Mucosa of gallbladder (tissue), 1 donor: ENCODE results near the gene HOMER3. TPM values are rescaled to one million over a fixed set of nuclear protein-coding genes. Genes with fewer than 3 reads are reported as not detected.

Experiments used
- DNase-seq: peaks from one replicate; pipeline ENCODE4 v3.0.0-alpha.2; 2020; ENCODE audit warnings: low spot score
- total RNA-seq: library from RNA; stranded (reverse); gene quantifications from one replicate; pipeline ENCODE4 v1.2.1, GENCODE V29; 2021
- donor health status: DM: no; HTN: no; CAD: no.

Gene HOMER3
- 24.5 TPM for total RNA-seq

- peak; percentile 77 for DNase-seq
Measured at GRCh38 chr19:18940769-18941627, at the start of gene HOMER3. Gene HOMER3, minus strand, starts transcription at chr19:18941217. Its CDS starts 2,235 bp downstream, at chr19:18938982.

GRCh38 chr19:18990128-18990708 lies 49.2 kb upstream of the HOMER3 start:
- no peak for DNase-seq

DNA sequence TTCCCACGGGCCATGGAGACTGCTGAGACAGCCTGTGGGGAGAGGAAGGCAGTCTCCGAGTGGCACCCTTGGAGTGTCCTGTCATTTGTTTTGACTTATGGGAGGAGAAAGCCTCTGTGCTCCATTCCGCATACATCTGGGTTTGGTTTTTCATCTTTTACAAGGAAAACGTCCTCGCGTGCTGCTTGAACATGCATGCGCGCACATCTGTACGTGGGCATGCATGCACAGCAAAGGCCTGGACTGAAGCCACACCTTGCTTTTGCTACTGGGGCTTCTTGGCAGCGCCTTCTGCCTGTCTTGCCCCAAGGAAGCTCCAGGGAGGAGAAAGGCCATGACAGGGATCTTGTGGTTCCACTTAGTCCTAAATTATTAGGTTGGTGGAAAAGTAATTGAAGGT lies 48.3 kb upstream of the HOMER3 start:
- DNase-seq, result no peak

- DNase-seq, result no peak
Measured at GRCh38 chr19:18987456-18987855, 46.4 kb upstream of the HOMER3 start.

GRCh38 chr19:18985257-18985656 lies 44.2 kb upstream of the HOMER3 start:
- DNase-seq, result peak; percentile 17

DNA sequence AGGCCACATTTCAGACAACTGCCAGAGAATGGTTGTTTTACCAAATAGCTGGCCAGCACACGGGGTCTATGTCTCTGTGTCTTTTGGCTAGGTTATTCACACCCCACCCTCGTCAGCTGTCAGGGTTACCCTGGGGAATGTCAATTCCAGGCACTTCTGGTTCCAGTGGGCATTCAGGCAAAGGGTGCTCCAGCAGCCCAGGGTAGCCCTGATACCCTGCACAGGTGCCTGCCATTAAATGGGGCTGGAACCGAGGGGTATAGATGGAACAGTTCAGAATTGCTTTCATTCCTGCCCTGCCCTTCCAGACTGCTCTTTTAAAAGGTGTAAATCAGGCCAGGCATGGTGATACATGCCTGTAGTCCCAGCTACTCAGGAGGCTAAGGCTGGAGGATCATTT lies 43.2 kb upstream of the HOMER3 start:
- no peak for DNase-seq

GRCh38 chr19:18982669-18983068 lies 41.7 kb upstream of the HOMER3 start:
- no peak for DNase-seq

DNA sequence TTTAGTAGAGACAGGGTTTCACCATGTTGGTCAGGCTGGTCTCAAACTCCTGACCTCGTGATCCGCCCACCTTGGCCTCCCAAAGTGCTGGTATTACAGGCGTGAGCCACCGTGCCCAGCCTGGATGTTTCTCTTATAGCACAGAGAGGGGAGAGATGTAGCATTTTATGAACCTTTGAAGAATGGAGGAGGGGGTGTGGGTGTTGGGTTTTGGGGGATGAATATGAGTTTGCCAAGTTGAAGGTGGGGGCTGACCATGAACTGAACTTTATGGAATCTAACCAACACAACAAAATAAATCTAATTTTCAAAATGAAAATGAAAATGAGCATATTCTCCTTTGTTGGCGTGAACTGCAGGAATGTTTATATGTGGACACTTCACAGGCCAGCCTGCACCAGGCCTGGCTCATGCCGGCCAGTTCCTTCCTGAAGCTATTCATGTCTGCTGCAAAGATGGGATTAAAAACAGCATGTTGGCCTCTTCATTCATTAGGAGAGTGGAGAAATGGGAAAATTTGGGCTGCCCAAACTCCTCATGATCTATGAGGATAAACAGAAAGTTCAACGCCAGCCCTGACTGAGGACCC lies 39.5 kb upstream of the HOMER3 start:
- no peak for DNase-seq

DNA sequence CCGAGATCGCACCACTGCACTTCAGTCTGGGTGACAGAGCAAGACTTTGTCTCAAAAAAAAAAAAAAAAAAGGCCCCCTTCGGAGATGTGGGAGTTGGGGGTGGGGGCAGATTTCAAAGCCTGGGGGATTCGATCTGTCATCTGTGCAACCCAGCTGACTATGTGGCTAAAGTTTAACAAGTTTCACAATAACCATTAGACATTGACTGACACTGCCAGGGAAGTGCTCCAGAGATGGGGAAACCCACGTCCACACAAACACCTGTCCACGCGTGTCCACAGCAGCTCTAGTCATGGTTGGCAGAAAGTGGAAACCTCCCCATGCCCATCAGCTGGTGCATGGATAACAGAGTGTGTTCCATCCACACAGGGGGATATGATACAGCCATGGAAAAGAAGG lies 37.6 kb upstream of the HOMER3 start:
- DNase-seq, result no peak

DNA sequence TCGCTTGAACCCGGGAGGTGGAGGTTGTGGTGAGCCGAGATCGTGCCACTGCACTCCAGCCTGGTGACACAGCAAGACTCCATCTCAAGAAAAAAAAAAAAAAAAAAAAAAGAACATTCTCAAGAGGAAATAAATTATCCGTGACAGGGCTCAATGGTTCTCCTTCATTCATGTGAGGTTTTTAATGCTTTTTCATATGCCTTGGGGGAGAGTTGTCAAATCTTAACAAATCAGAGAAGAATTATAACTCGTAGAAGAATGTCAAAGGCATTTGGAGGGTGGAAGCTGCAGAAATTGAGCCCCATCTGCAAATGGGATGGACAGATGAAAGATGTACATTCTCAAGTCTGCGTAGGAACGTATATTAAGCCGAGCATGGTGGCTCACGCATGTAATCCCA lies 34.9 kb upstream of the HOMER3 start:
- DNase-seq, result no peak

DNA sequence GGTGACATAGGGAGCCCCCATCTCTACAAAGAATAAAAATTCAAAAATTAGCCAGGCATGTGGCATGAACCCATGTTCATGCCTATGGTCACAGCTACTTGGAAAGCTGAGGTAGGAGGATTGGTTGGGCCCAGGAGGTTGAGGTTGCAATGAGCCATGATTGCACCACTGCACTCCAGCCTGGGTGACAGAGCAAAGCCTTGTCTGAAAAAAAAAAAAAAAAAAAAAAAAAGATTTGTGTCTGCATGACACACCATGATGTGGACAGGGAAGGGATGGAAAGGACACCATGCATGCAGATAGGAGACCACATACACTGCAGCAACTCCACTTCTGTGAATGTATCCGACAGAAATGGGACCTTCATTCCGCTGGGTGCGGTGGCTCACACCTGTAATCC lies 34.0 kb upstream of the HOMER3 start:
- DNase-seq, result no peak

DNA sequence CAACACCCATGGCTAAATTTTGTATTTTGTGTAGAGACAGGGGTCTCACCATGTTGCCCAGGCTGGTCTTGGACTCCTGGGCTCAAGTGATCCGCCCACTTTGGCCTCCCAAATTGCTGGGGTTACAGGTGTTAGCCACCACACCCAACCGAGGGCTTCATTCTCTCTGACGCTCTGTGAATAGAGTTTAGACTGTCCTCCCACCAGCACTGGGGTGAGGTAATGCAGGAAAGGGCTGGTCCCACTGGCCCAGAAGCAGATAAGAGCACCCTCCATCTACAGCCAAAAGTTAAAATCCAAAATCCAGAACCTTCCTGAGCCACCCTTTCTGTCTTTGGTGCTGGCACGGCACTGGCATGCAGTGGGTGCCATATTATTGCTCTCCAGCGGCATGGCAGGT lies 31.8 kb upstream of the HOMER3 start:
- DNase-seq, result no peak

DNA sequence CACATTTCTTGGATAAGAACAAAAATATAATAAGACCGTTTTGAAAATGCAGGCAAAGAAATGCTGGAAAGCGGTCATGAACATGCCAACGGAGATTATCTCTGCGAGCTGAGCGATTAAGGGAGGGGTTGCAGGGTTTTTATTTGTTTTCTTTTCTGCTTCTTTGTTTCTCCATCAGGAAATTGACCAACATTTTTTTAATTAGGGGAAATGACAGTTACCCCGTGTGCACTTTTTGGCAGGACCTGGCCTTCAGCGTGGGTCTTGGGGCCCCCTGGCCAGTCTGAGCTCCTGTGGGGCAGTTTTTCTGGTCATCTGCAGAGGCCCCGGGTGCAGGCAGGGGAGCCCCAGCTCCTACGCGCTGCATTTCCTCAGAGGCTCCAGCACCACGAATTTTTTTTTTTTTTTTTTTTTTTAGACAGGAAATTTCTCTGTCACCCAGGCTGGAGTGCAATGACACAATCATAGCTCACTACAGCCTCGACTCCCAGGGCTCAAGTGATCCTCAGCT lies 31.3 kb upstream of the HOMER3 start:
- DNase-seq, result no peak

- no peak for DNase-seq
Measured at GRCh38 chr19:18969931-18970659, 29.1 kb upstream of the HOMER3 start.

DNA sequence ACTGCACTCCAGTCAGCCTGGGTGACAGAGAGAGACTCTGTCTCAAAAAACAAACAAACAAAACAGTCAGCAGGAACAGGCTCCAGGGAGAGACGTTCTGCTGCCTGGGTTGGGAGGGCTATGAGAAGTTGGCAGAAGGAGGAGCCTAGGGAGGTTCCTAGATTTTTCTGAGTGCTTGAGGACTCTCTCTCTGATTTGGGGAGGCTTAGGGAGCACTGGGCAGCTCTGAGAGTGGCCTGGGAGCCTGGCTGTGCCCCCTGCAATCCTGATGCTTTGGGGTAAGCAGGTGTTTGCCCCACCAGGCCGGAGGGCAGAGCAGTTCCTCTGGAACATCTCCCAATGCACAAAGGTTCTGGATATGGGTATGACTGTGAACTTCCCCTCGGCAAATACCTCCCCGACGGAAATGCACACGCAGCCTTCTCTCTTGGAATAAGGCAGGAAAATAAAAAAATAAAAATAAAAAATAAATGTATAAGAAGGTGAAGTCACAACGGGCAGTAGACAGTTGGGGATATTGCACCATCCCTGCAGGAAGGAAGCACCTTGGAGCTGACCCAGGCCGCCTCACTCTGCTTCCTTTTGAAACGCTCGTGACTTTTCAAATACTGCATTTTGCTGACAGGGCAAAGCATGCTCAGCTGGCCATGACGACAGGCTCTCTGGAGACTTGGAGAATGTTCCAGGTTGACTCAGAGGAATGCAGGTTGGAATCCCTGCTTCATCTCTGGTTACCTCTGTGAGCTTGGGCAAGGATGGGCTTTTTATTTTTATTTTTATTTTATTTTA lies 26.5 kb upstream of the HOMER3 start:
- DNase-seq, result peak; percentile 70

- DNase-seq, result no peak
Measured at GRCh38 chr19:18966307-18966706, 25.3 kb upstream of the HOMER3 start.

- DNase-seq, result no peak
Measured at GRCh38 chr19:18964121-18964520, 23.1 kb upstream of the HOMER3 start.

DNA sequence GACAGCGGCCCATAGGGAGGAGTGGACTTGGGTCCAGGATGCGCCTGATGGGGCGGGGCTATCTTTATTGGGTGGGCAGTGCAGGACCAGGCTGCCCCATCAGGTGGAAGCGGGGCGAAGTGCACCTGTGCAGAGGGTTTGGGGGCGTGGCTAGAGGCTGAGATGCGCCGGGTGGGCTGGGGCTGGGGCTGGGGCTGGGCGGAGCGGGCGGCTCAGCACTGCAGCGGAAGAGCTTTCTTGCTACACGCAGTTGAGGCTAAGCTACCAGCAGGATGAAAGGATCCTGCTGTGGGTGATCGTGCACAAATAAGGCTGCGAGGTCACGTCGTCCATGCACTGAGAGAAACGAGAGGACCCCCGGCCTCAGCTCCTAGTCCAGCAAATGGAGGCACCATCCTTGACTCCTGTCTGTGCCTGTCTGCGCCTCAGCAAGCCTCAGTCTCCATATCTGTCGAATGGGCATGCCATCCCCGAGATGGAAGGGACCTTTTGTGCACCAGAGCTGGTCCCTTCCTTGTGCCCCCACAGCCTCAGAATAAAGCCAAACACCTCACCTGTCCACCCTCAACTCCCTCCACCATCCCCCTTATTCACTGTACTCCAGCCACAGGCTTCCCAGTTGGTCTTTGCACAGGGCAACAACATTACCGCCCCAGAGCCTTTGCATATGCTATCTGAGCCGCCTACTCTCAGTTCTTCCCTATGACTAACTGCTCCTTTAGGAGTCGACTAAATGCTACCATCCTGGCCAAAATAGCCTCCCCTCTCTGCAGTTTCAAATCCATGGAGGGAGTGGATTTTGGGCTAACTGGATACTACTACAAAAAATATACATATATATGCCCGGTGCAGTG lies 21.0 kb upstream of the HOMER3 start:
- no peak for DNase-seq

DNA sequence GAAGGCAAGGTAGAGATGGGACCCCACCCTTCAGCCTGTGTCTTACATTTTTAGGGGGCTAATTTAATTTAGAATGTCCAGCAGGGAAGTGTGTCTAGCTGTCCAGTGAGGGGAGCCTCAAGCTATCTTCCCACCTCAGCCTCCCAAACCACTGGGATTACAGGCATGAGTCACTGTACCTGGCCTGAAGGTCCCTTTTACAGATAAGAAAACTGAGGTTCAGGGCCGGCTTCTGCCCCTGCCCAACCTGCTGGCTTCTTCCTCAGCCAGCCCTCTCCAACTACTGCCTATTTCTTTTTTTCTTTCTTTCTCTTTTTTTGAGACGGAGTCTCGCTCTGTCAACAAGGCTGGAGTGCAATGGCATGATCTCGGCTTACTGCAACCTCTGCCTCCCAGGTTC lies 19.4 kb upstream of the HOMER3 start:
- no peak for DNase-seq

- no peak for DNase-seq
Measured at GRCh38 chr19:18955042-18955441, 14.0 kb upstream of the HOMER3 start.
